Stimulated activated CD4-positive, alpha-beta T cell treated with anti-CD3 and anti-CD28 coated beads, Interleukin-2, amount 100 ng/mL, for 24 hours (primary cell): ENCODE data around the gene EML3.
"Not testable (repeated sequence)": the region's sequence is repeated elsewhere in the genome, so short reads cannot be mapped to it uniquely, and the experiment has no call there.

Source experiments
- DNase-seq, 2 donors: peaks; one replicate each; pipeline ENCODE4 v3.0.0-alpha.2; 2020

The EML3 gene

GRCh38 chr11:62612366-62613290, at the start of gene EML3, which contains the start of gene ROM1:
EML3 (minus strand) TSS chr11:62612775; CDS start chr11:62612457, 318 bp downstream.
ROM1 (plus strand) TSS chr11:62613257; CDS start chr11:62613282, 25 bp downstream.
- peak; percentile 87 to 92 for DNase-seq

- no peak for DNase-seq
These were observed 44.3 kb upstream of the EML3 start for GRCh38 chr11:62656796-62657429.

- no peak for DNase-seq
These were observed 41.7 kb upstream of the EML3 start for GRCh38 chr11:62654297-62654696.

GRCh38 chr11:62652161-62653006, 39.8 kb upstream of the EML3 start:
- DNase-seq: no peak

GRCh38 chr11:62650283-62650682, 37.7 kb upstream of the EML3 start:
- DNase-seq: not testable (repeated sequence)

GRCh38 chr11:62649486-62649885, 36.9 kb upstream of the EML3 start:
- DNase-seq: no peak

- no peak for DNase-seq
These were observed 36.4 kb upstream of the EML3 start for GRCh38 chr11:62648967-62649364.

- no peak for DNase-seq
These were observed 35.8 kb upstream of the EML3 start for GRCh38 chr11:62648185-62648966.

GRCh38 chr11:62647609-62648005, 35.0 kb upstream of the EML3 start:
- no peak for DNase-seq

- DNase-seq: no peak
These were observed 34.4 kb upstream of the EML3 start for GRCh38 chr11:62646825-62647608.

GRCh38 chr11:62645946-62646824, 33.6 kb upstream of the EML3 start, which contains the start of gene GANAB:
GANAB (minus strand) TSS chr11:62646613; CDS start chr11:62646599, 14 bp downstream.
- peak; percentile 100 for DNase-seq

GRCh38 chr11:62645671-62645945, 33.0 kb upstream of the EML3 start:
- no peak for DNase-seq

GRCh38 chr11:62644220-62644619, 31.6 kb upstream of the EML3 start:
- no peak for DNase-seq

- no peak for DNase-seq
These were observed 19.9 kb upstream of the EML3 start for GRCh38 chr11:62632492-62632891.

- no peak for DNase-seq
These were observed 15.1 kb upstream of the EML3 start for GRCh38 chr11:62627713-62628112.

- no peak for DNase-seq
These were observed 10.0 kb upstream of the EML3 start for GRCh38 chr11:62622476-62623089.

GRCh38 chr11:62621567-62622470, 9.2 kb upstream of the EML3 start, which contains the start of gene B3GAT3:
B3GAT3 (minus strand) TSS chr11:62621986; CDS start chr11:62621947, 39 bp downstream.
- DNase-seq: peak; percentile 95 to 97

- no peak for DNase-seq
These were observed 8.5 kb upstream of the EML3 start for GRCh38 chr11:62621027-62621566.
